Amniotic stem cell (primary cell): Measurements from ENCODE around the gene RHOC.
"Not testable (repeated sequence)": the region's sequence is repeated elsewhere in the genome, so short reads cannot be mapped to it uniquely, and the experiment has no call there.

Experiments used
- DNase-seq: peaks from one replicate; lab custom pipeline; 2025; lab: John Stamatoyannopoulos, UW

Gene RHOC

DNA sequence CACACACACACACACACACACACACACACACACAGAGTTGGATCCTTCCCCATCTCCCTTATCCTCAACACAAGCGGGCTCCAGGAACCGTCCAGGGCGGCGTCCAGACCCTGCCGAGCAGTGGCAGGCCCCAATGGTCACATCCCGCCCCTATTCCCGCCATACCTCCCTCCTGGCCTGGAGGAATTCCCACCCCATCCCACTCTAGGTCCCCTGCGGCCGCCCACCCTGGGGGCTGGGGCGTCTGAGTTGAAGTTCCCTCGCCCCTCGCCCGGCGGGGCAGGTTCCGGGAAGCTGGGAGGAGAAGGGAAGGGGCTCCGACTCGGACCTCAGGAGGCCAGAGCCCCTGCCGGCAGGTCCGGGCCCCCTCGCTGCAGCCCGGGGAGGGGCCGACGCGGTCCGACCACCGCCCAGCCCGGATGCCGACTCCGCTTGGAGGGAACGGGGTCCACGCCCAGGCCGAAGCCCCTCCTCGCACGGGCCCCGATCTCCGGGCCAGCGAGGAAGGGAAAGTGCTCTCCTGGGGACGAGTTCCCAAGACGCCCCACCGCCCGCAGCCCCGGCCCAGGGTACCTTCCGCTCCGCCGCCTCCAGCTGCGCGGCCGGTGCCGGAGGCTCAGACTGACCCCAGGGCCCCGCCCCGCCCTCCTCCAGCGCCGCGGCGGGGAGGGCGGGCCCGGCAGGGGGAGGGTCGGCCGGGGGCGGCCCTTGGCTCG lies at the start of gene RHOC:
Gene RHOC (minus strand): TSS at position 623 of the 716 bp plus-strand sequence. CDS start 3,328 bp downstream, outside the sequence.
- no peak for DNase-seq

DNA sequence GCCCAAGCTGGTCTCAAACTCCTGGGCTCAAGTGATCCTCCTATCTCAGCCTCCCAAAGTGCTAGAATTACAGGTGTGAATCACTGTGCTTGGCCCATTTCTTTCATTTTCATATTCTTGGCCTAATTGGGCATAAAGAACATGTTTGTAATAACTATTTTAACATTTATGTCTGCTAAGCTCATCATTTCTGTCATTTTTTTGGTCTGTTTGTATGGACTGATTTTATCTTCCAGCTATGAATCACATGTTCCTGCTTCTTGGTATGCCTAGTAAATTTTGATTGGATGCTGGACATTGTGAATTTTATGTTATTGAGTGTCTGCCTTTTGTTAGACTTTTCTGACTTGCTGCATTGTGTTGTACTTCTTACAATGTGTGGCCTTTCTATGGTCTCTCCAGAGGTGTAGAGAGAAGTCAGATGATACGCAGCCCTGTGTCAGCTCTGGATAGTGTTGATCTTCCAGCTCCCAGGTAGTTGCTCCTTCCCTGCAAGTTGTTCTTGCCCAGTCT lies 47.2 kb upstream of the RHOC start:
- no peak for DNase-seq

DNA sequence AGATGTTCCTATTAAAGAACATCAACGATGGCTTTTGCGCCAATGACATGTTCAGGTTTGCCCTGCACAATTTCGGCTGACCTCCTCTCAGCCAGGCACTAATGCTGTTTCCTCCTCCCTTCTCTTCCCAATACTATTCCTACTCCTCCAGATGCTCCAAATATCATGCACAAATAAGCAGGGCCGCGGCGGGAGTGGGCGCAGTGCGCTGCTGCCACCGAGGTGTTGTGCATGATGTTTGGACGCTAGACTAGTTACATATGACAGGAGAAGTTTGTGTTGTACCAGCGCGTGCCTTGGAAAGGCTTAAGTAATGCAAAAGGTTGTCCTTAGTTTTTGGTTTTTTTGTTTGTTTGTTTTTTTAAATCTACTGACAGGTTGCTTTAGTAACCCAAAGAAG lies 41.5 kb upstream of the RHOC start:
- no peak for DNase-seq

DNA sequence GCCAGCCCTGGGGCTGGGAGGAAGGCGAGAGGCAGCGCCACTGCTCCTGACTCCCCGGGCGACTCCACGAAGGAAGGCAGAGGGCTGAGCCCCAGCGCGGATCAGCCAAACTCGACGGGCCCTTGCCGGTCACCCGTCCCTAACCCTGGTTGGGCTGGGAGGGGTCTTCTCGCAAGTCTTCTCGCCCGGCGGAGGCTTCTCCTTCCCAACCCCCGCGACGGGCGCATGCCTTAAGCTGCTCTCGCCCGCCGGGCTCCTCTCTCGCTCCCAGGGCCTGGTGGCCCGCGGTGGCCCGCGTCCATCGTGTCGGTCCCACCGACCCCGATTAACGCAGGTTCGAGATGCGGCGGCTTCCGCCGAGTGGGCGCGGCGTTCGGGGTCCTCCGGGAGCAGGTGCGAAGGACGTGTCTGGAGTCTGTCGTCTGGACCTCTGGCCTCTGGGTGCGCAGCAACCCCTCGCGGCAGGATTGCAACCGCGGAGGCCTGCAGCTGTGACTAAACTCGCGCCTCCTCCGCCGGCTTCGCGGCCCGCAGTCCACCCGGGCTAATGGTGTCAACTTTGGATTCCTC lies 37.2 kb upstream of the RHOC start:
- no peak for DNase-seq

DNA sequence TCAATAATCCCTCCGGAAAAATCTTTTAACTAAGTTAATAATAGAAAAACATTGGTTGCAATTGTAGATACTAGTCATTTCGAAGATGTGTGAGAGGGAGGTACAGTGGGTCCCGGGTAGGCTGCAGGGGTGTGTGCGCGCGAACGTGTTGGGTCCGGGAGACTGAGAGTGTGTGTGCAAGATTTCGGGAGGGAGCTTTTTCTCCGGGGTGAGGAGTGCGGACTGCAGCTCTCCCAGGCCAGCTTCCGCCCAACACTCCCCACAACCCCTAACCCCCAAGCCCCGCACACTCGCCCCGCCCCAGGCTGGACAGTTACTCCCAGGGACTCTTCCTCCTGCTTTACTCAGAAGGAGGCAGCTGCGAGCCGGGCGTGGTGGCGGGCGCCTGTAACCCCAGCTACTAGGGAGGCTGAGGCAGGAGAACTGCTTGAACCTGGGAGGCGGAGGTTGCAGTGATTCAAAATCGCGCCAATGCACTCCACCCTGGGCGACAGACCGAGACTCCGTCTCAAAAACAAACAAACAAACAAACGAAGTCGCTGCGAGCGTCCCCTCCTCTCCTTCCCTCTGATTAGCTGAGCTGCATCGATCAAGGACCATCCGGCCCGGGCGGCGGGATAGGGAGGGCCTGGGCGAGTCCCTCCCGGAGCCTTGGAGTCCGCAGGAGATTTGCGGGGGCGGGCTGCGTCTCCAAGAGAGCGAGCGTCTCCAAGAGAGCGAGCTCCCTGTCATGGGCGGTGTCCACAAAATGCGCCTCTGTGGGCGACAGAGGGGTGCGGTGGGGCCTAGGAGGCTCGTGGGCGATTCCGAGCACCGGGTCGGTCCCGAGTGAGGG lies 36.5 kb upstream of the RHOC start:
- no peak for DNase-seq

DNA sequence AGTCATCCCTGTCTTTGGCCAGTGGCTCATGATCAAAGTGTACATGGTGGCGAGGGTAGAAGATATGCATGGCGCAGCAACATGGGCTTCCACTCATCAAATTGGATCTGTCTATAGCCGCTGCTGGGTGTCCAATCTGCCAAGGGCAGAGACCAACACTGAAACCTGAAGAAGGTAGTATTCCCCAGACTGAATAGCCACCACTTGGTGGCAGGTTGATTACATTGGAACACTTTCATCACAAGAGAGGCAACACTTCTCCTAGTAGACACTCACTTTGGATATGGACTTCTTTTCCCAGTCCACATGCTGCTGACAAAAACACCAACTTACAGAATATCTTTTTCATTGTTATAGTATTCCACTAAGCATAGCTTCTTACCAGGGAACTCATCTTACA lies 30.6 kb upstream of the RHOC start:
- no peak for DNase-seq

DNA sequence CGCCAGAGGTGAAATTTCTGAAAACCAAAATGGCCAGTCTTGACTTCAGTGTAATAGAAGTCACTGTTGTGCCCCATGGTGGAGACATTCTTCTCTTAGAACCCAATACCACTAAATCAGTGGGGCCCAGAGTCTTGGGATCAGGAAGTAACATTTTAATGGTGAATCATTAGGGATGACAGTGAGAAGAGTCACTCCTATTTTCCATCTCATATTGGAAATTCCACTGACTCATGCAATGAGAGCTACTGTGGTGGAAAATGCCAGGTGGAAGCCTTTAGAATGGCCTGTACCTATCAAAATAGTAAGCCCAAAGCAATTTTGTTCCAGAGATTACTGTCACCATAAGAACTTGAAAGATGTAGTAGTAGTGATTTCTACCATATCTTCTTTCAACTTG lies 28.8 kb upstream of the RHOC start:
- DNase-seq = peak; percentile 51

DNA sequence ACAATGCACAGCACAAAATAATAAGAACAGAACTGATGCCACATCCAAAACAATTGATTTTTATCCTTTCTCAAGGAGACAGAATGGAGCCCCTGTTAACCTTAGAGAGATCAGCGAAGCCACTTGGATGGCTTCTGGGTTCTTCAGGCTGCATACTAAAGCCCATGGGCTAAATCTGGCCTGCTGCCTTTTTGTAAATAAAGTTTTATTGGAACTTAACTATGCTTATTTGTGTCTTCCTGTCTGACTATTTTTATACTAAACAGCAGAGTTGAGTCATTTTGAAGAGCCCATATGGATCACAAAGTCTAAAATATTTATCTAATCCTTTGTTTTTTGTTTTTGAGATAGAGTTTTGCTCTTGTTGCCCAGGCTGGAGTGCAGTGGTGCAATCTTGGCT lies 24.5 kb upstream of the RHOC start:
- no peak for DNase-seq

DNA sequence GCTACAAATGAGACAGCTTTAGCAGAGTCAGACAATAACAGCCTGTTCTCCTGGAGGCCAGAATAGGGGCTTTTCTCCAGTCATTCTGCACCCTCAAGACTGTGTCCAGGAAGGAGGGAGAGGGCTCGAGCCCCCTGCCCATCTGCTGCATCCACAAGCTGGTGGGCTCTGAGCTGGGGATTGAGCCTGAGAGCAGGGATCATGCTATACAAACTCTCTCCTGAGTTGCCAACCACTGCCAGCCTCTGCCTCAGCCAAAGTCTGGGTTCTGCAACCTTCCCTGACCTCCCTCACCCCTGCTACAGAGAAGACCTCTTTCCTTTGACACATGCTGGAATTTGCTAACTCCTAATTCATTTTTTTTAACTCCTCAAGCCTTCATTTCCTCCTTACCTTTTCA lies 23.0 kb upstream of the RHOC start:
- DNase-seq = no peak

DNA sequence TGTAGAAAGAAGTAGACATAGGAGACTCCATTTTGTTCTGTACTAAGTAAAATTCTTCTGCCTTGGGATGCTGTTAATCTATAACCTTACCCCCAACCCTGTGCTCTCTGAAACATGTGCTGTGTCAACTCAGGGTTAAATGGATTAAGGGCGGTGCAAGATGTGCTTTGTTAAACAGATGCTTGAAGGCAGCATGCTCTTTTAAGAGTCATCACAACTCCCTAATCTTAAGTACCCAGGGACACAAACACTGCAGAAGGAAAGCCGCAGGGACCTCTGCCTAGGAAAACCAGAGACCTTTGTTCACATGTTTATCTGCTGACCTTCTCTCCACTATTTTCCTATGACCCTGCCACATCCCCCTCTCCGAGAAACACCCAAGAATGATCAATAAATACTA lies 22.1 kb upstream of the RHOC start:
- DNase-seq = not testable (repeated sequence)

DNA sequence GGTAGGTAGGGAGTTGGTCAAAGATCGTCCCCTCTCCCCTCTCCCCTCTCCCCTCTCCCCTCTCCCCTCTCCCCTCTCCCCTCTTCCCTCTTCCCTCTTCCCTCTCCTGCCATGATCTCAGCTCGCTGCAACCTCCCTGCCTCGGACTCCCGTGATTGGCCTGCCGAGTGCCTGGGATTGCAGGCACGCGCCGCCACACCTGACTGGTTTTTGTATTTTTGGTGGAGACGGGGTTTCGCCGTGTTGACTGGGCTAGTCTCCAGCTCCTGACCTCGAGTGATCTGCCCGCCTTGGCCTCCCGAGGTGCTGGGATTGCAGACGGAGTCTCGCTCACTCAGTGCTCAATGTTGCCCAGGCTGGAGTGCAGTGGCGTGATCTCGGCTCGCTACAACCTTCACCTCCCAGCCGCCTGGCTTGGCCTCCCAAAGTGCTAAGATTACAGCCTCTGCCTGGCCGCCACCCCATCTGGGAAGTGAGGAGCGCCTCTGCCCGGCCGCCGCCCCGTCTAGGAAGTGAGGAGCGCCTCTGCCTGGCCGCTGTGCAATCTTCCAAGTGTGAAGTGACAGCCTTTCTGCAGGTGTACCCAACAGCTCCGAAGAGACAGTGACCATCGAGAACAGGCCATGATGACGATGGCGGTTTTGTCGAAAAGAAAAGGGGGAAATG lies 21.5 kb upstream of the RHOC start:
- DNase-seq = not testable (repeated sequence)

DNA sequence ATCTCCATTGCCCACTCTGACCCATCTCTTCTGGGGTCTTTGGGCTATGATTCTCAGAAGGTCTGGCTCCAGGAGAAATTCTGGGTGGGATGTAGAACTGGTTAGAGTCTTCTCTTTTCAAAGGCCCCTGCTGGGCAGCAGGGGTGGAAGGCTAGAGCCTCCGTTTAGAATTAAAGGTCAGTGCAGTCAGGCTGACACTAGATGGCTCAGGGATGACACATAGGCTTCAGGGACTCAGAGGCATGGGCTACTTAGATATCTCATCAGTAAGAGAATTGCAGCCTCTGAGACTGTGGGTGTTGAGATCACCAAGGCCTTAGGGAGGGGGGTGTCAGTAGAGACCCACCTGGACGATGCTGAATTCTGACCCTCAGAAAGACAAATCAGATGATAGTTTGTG lies 20.8 kb upstream of the RHOC start:
- peak; percentile 14 for DNase-seq

DNA sequence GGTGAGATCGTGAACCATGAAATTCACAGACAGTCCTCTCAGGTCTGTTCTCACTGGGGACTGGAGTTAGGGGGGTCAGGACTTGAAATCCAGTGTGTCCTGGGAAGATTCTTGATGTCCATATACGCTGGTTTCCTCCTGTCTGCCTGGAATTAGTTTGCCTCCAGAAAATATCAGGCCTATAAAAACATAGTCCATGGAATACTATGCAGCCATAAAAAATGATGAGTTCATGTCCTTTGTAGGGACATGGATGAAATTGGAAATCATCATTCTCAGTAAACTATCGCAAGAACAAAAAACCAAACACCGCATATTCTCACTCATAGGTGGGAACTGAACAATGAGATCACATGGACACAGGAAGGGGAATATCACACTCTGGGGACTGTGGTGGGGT lies 17.3 kb upstream of the RHOC start:
- DNase-seq = not testable (repeated sequence)

DNA sequence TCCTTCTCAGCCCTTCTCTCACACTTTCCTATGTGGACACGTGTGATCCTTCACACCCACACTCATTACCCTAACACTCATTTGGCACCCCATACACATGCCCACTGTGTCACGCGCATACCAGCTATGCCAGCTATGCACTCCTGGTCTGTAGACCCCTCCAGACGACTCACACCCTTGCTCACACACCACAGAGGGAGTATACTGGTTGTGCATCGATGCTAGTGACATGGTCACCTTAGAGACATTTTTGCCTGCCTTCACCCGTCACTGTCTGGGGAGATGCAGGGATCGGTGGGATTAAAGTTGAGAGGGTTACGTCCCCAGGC lies 16.5 kb upstream of the RHOC start:
- DNase-seq = no peak

DNA sequence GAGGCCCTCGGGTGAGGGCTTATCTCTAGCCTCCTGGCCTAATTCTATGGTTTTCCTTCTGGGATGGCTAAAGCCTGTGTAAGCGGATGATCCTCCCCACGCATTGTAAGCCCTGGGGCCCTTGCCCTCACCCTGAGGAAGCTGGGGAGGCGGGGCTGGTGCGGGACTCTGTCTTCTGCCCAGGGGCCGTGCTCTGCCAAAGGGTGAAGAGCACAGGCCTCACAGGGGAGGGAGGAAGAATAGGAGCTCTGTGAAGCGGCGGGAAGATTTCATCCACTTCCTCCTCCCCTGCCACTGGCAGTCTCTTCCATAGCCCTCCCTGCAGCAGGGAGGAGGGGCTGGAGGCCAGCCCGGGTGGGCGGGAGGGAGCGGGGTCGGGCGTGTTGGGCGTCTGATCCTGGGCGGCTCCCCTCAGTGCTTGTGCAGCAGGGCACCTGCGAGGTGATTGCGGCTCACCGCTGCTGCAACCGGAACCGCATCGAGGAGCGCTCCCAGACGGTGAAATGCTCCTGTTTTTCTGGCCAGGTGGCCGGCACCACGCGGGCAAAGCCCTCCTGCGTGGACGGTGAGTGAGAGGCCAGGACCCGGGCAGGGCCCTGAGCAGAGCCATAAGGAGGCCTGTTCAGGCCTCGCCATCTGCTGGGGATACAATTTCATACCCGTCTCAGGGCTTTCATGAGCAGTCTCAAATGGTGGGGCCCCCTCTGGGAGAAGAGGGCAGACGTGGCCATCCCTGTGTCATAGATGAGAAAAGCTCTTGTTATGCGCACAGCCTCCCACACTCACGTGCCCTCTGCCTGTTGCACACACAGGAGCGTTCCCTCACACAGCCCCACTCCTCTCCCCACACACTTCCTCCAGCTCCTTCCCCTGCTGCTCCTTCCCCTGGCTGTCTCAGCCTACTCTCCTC lies 15.9 kb upstream of the RHOC start:
- DNase-seq = no peak

DNA sequence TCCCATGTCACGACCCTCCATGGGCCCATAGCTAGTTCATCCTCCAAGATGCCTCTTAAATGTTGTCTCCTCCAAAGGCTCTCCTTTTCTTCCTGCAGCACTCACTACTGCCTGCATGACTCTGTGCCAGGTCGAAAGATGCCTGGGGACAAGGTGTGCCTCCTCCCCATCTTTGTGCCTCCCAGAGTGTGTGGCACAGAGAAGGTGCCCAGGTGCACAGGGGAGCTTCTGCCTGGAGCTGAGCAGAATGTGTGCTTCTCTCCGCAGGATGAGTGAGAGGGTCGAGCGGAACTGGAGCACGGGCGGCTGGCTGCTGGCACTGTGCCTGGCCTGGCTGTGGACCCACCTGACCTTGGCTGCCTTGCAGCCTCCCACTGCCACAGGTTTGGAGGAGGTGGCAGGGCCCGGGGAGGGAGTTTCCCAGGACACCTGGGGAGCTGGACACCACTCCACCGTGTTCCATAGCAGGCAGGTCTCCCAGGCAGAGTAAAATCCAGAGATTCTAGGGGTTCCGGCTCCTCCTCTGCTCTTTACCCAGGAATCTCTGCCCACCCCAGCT lies 15.1 kb upstream of the RHOC start:
- DNase-seq = no peak

DNA sequence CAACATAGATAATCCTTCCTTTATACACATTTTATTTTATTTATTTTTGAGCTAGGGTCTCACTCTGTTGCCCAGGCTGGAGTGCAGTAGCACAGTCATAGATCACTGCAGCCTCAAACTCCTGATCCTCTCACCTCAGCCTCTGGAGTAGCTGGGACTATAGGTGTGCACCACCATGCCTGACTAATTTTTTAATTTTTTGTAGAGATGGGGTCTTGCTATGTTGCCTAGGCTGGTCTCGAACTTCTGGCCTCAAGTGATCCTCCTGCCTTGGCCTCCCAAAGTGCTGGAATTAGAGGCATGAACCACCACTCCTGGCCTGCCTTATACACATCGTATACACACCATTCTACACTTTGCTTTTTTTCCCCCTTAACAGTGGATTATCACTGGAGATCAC lies 14.4 kb upstream of the RHOC start:
- DNase-seq = not testable (repeated sequence)

DNA sequence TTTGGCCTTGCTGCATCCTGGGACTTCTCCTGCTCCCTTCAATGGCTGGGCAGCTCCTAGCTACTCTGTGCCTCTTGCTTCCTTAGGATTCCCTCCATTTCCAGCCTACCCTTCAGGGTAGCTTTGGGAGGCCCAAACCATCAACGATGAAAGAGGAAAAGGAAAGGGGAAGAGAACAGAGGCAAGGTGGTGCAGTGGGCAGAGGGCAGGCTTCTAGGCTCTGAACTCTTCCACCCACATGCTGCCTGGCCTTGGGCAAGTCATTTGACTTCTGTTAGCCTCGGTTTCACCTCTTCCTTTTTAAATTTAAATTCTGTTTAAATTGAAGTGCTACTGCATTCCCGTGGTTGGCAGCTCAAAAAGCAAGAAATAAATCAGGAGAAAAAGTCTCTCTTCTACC lies 13.9 kb upstream of the RHOC start:
- no peak for DNase-seq

DNA sequence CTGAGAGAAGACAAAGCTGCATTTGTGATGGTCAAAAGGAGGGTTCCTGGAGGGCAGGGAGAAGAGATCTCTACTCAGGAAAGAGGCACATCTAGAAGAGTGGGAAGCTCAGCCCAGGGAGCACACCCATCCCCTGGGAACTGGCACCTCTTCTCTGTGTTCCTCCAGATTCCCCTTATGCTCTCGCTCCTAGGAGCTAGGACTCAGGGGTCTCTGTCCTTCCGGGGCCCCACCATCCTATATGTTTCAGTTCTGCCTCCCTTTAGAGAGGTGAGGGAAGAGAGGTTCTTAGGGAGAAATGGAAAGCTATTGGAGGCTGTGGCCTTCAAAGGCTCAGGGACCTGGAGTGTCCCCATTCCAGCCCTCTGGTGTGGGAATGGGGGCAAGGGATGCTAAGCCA lies 12.8 kb upstream of the RHOC start:
- DNase-seq = no peak

DNA sequence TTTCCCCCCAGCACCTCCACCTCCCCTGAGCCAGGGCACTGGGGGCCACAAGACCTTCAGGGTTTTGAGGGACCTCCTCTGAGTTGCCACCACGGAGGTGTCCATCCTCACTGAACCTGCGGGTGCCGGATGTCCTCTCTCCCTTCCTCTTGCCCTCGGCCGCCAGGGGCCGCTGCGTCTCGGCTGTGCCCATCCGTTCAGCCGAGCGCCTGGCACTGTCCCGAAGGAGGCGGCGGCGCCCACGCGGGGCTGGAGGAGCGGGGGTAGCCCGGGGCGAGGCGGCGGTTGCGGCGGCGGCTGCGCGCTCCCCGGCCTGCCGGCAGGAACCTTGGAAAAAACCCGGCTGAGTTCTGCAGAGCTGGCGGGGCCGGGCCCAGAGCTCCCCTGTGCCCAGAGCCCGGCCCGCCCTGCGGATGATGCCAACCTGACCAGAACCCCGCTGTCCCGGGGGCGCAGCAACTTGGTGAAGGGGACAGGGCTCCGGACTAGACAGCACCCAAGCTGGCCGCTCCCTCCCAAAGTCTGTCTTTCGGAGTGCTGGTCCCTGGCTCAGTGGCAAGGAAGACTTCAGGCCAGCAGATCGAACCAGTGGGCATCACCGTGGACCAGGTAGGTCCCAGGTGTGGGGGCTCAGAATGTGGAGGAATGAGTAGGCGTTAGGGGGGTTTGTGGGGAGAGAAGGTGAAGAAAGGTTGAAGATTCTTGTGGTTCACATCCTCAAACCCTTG lies 11.9 kb upstream of the RHOC start:
- peak; percentile 73 for DNase-seq
